Measurements from ENCODE around the gene FBXW5.

GRCh38 chr9:136955943-136956335 is 11.4 kb upstream of the FBXW5 start:
- TF ChIP-seq ZNF138 (CRISPR knock-in tag; conservative IDR thresholded peaks at IDR 0.05) (no peak), CTCF (IDR thresholded peaks at IDR 0.05) (no peak), ZNF263 (CRISPR knock-in tag; IDR thresholded peaks at IDR 0.05; ENCODE audit: low read depth) (no peak), CREB1 (CRISPR knock-in tag; IDR thresholded peaks at IDR 0.05) (no peak)
- TF ChIP-seq, protein P1, sequence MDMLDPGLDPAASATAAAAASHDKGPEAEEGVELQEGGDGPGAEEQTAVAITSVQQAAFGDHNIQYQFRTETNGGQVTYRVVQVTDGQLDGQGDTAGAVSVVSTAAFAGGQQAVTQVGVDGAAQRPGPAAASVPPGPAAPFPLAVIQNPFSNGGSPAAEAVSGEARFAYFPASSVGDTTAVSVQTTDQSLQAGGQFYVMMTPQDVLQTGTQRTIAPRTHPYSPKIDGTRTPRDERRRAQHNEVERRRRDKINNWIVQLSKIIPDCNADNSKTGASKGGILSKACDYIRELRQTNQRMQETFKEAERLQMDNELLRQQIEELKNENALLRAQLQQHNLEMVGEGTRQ (CRISPR knock-in tag; IDR thresholded peaks at IDR 0.05): no peak
- TF ChIP-seq, protein P2, sequence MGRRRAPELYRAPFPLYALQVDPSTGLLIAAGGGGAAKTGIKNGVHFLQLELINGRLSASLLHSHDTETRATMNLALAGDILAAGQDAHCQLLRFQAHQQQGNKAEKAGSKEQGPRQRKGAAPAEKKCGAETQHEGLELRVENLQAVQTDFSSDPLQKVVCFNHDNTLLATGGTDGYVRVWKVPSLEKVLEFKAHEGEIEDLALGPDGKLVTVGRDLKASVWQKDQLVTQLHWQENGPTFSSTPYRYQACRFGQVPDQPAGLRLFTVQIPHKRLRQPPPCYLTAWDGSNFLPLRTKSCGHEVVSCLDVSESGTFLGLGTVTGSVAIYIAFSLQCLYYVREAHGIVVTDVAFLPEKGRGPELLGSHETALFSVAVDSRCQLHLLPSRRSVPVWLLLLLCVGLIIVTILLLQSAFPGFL (CRISPR knock-in tag; IDR thresholded peaks at IDR 0.05; ENCODE audit: borderline replicate concordance): no peak

Data from WTC11 (cell line).